ENCODE data around the gene ELOVL1.

The ELOVL1 gene

DNA sequence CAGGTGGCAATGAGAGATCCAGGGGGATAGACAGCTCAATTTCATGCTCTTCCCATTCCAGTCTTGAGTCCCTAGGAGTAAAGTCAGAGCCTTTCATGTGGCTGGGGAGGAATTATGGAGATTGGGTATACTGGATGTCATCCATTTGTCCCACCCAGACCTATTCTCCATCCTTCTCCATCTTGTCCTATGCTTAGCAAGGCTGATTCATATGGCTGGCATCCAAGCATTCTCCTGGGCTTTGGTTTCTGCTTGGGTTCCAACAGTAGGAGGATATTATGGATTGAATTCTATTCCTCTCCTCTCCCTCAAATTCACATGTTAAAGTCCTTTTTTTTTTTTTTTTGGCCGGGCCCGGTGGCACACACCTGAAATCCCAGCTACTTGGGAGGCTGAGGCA, 12.9 kb downstream of the ELOVL1 start:
- no peak for DNase-seq (ENCODE audit: low spot score)

DNA sequence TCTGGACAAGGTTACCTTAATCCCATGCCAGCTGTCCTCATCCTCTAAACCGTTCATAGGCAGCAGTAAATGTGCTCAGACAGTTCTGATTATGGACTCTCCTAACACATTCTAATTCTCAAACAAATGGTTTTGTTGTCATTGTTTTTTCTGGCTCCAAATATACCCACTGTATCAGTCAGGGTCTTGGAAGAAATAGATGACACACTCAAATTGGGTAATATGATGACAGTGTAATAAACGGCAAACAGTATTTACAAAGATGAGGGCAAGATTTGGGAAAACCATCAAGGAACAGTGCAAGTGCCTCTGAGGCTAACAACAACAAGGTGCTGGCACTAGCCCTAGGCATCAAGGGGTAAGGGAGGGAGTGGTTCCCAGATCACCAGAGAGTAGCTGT, 13.3 kb downstream of the ELOVL1 start:
- no peak for DNase-seq (ENCODE audit: low spot score)

DNA sequence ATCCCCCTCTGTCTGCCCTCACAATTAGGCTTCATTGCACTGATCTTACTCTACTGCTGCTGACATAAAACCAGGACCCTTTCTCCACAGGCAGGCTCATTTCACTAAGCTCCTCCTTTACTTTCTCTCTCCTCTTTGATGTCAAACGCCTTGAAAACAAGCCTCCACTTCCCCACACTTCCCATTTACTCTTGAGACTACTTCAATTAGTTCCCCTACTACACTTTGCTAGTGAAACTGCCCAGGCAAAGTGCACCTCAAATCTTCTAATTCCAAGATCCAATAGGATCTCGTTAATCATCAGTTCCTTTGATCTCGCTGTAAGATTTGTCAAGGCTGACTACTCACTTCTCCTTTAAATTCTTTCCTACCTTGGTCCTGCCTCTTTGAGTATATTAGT, 14.9 kb downstream of the ELOVL1 start:
- no peak for DNase-seq (ENCODE audit: low spot score)

DNA sequence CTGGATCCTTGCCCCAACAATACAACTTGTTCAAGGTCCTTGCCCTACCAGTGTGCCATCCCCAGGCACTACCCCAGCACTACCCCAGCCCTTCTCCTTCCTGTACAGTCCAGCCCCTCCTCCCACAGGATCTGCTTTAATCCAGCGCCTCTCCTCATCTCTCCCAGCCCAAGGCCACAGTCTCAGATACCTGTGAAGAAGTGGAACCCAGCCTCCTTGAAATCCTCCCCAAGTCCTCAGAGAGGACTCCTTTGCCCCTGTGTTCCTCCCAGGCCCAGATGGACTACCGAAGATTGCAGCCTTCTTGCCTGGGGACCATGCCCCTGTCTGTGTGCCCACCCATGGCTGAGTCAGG, 15.5 kb downstream of the ELOVL1 start:
- no peak for DNase-seq (ENCODE audit: low spot score)

DNA sequence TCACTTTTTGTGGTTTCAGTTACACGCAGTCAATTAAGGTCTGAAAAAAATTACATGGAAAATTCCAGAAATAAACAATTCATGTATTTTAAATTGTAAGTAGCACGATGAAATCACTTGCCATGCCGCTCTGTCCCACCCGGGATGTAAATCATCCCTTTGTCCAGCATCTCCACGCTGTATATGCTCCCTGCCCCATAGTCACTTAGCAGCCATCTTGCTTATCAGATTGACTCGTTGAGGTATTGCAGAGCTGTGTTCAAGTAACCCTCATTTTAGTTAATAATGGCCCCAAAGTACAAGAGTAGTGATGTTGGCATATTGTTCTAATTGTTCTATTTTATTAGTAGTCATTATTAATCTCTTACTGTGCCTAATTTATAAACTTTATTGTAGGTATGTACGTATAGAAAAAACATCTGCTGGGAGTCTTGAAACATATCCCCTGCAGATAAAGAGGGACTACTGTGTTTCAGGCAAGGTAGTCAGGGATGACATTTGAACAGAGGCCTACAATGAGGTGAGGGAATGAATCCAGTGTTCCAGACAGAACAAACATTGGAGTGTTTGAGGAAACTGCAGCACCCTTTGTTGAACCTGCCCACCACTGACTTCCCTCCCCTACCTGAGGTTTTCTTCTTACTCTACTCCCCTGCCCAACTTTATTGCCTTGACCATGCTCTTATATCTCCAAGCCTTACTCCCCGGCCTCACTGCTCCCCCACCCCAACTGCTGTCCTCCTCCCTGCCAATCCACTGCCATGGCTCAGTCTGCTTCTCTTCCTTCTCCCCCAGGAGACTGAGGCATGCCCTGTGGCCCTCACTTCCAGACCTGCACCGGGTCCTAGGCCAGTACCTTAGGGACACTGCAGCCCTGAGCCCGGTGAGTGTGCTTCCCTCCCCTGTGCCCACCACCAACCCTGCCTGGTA, 16.1 kb downstream of the ELOVL1 start:
- no peak for DNase-seq (ENCODE audit: low spot score)

DNA sequence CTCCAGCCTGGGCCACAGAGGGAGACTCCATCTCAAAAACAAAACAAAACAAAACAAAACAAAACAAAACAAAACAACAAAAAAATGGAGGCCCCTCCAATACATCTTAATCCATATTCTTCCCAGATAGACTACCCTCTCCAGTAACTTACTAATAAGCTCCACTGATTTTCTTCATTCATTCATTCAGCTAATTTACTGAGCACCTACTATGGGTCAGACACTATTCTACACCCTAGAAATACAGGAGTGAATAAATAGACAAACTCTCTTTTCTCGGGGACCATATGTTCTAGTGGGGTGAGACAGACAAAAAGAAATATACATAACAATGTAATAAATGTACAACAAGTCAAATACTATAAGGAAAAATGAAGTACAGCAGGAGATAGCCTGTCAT, 16.8 kb downstream of the ELOVL1 start:
- DNase-seq (ENCODE audit: low spot score): no peak

DNA sequence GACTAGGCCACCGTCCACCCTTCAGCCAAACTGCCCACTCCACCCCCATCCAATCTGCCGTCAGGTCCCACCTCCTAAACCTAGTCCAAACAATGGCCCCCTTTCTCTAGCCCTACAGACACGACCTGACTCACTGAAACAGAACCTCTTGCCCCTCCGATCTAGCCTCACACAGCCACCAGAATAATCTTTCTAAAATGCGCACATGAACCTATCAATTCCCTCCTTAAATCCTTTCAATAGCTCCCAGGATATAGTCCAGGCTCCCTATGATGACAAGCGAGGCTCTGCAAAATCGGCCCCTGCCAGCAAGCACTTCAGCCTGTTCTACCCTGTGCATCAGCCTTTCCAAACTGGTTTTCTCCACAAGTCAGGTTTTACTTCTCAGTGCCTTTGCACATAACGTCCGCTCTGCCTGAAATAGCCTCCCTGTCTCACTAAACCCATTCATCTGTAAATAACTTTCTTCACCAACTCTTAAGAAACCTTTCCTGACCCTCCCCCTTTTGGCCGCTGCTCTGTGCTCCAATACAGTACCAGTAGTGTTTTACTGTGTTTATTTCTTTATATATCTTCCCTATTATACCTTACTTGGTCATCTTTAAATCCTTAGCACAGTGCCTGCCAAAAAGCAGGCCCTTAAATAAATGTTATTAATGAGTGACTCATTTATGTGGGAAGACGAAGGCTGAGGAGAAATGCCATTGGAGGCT, 18.1 kb downstream of the ELOVL1 start:
- no peak for DNase-seq (ENCODE audit: low spot score)

DNA sequence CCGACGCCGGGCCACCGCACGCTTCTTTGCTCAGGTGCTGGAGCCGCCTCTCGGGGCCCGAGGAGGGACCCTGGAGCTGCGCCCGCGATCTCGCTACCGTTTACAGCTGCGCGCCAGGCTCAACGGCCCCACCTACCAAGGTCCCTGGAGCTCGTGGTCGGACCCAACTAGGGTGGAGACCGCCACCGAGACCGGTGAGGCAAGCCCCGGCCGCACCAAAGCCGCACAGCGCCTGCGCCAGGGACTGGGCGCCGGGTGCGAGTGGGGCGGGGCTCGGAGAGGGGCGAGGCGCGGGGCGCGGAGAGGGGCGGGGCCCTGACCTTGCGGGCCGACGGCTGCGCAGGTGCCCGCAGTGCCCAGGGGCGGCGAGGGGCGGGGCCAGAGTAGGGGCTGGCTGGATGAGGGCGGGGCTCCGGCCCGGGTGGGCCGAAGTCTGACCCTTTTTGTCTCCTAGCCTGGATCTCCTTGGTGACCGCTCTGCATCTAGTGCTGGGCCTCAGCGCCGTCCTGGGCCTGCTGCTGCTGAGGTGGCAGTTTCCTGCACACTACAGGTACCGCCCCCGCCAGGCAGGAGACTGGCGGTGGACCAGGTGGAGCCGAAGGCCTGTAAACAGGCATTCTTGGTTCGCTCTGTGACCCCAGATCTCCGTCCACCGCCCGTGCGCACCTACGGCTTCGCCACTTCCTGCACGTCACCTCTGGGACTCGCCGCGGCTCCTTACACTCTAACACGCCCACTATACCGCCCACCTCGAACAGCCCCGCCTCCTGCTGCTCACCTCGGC, 18.8 kb downstream of the ELOVL1 start:
- DNase-seq (ENCODE audit: low spot score): peak; percentile 91

DNA sequence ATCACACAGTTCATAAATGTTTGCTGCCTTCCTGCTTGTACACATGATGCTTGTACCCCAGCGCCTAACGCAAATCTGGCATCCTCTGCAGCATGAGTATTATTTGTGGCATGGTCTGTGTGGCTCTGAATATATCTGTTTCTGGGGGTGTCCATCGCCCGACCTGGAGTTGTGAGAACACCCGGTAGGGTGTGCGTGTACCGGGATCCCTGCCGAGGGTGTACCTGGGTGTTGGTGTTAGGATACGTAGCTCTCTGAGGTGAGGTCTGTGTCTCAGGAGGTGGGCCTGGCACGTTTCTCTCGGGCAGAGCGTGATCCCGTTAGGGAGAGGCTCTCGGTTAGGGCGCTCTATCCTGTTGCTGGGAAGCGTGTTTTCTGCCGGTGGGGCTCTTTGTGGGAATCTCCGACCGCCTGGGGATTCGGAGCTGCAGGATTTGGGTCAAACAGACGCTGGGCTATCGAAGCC, 19.4 kb downstream of the ELOVL1 start:
- DNase-seq (ENCODE audit: low spot score): peak; percentile 72

DNA sequence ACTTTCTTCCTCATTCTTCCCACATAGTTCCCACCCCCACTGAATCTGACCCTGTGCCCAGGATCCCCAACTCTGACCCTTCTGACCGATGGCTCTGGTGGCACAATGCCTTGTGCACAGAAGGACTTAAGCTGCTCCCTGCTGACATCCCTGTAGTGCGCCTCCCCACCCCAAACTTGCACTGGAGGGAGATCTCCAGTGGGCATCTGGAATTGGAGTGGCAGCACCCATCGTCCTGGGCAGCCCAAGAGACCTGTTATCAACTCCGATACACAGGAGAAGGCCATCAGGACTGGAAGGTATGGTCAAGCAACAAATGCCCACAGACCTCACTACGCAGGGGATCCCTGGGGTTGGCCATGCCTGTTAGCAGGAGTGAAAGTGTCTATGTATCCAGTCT, 21.2 kb downstream of the ELOVL1 start:
- DNase-seq (ENCODE audit: low spot score): no peak

DNA sequence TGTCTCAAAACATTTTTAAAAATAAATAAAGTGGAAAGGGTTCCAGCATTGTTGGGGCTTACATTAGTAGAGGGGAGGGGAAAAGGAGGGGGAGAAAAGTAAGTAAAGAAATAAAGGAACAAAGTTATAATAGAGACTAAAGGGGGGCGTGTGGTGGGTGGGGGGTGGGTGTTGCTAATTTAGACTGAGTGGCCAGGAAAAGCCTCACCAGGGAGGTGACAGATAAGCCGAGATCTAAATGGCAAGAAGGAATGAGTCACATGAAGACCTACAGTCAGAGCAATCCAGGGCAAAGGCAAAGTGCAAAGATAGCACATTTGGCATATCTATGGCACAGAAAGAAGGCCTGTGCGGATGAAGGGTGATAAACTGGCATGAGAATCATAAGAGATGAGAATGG, 22.7 kb downstream of the ELOVL1 start:
- DNase-seq (ENCODE audit: low spot score): no peak

DNA sequence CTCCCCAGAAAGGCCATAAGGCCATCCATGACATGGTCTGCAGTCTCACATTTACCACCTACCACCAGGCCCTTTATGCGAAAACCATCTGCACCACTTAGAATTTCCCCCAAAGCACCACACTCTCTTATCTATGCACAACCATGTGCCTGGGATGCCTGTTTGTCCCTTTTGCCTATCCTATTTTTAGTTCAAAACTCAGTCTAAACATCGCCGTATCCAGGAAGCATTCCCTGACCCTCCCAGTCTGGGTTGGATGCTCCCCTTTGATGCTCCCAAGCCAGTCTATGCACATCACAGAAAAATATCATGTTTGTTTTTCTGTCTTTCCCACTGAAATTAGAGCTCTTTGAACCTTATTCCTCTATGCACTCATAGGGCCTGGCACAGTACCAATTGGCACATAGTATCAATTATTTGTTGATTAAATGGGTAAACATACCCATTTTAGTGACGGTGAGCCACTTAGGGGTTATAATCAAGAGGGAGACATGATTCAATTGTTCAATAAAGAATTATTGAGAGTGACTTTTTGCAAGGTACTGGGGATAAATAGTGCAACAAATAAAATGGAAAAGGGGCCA, 23.5 kb downstream of the ELOVL1 start:
- no peak for DNase-seq (ENCODE audit: low spot score)

DNA sequence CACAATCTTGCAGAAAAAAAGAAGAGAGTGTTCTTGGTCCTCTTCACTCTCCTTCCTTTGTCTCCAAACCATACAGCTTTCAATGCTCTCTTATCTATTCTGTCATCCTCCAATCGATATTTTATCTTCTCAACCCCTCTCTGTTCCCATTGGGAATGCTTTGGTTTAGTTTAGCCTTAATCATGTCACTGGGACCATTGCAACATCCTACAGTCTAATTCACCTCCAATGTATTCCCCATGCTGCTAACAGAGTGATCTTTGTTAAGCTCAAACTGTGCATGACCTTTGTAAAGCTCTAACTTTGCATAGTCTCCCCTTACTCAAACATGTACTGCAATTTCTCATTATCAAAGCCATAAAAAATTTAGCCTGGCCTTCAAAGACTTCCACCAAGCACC, 27.3 kb downstream of the ELOVL1 start:
- DNase-seq (ENCODE audit: low spot score): no peak

DNA sequence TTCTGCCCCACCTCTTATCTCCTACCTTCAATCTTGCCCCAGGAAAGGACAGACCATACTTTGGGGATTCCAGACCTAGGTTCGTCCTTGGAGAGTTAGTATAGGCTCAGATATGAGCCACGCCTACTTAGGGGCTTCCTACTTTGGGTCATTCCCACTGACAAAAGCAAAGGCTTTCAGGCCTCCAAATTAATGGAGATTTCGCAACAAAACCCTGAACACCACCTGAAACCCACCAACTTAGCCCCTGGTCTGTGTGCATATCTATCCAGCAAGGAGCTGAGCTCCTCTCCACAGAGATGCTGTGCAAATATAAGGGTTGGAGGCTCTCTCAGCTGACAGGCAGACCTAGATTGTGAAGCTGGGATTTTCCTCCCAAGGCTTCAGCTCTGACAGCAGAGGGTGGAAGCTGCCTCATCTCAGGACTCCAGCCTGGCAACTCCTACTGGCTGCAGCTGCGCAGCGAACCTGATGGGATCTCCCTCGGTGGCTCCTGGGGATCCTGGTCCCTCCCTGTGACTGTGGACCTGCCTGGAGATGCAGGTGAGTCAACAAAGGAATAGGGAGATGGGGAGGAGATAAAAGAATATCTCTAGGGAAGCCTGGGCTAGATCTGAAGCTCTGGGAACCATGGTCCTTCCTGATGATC, 28.1 kb downstream of the ELOVL1 start:
- DNase-seq (ENCODE audit: low spot score): no peak

DNA sequence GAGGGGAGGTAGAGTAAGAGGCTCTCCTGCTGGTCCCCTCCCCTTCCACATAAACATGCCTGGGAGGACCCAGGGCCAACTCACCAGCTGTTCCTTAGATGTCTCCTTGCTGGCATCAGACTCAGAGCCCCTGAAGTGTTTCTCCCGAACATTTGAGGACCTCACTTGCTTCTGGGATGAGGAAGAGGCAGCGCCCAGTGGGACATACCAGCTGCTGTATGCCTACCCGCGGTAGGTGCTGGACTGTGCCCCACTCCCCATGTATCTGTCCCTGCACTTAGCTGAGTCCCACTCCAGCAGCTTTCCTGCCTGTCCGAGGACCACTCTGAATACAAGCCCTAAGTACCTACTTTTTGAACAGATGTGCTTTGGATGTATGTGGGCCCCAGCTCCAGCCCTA, 29.8 kb downstream of the ELOVL1 start:
- no peak for DNase-seq (ENCODE audit: low spot score)

DNA sequence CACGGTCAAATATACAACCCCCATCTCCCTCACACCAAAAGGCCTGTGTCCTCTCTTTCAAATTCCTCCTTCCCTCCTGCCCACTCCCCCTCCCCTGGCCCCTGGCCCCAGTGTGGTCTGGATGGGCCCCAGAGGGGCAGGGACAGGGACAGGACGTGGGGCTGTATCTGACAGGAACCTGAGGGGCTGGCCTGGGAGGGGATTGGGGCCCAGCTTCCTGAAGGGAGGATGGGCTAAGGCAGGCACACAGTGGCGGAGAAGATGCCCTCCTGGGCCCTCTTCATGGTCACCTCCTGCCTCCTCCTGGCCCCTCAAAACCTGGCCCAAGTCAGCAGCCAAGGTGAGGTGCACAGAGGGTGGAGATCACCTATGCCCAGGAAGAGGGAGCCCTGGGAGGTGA, 30.2 kb downstream of the ELOVL1 start, which contains the start of gene MPL:
Gene MPL, plus strand, starts transcription at position 231 of the 400 bp plus-strand sequence. Its CDS starts 31 bp downstream, at position 262.
- no peak for DNase-seq (ENCODE audit: low spot score)

DNA sequence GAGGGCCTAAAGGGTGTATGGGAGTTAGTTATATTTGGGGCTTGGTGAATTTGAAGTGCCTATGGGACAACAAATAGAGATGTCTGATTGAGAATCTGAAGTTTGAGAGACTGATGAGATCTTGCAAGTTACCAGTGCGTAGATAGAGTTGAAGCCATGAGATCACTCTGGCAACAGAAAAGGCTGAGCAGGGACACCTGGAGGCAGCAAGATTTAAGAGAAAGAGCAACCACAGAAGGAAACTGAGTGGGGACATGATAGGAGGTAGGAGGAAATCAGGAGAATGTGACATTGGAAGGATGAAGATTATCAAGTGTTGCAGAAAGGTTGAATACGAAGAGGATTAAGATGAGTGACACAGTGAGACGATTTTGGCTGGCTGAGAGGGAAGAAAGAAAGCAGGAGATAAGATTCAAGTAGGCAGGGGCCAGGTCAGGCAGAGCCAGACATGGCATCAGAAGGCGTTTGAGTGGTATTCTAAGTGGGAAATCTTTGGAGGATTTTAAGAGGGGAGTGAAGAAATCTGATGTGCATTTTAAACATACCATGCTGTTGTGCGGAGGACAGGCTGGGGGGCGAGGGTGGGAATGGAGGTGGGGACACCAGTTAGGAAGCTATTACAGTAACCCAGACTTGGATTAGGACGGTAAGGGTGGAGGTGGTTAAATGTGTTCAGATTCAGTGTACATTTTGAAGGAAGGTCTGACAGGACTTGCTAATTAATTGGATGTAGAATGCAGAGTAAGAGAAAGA, 33.2 kb downstream of the ELOVL1 start:
- no peak for DNase-seq (ENCODE audit: low spot score)

DNA sequence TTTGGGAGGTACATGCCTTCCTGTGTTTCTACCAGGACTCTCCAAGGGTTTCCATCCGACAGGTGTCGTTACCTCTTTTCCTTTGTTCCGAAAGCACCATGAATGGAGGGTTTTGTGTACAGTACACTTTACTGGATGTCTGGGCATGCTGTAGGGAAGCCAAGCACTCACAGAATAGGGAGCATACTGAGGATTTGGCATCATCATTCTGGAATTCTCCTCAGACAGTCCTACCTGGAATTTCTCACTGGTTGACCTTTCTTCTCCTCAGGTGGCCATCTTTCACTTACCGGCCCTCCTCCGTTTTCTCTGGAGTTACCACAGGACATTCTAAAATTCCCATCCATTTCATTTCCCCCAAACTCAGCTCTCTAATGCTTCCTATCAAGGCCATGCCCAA, 36.1 kb downstream of the ELOVL1 start:
- DNase-seq (ENCODE audit: low spot score): no peak

DNA sequence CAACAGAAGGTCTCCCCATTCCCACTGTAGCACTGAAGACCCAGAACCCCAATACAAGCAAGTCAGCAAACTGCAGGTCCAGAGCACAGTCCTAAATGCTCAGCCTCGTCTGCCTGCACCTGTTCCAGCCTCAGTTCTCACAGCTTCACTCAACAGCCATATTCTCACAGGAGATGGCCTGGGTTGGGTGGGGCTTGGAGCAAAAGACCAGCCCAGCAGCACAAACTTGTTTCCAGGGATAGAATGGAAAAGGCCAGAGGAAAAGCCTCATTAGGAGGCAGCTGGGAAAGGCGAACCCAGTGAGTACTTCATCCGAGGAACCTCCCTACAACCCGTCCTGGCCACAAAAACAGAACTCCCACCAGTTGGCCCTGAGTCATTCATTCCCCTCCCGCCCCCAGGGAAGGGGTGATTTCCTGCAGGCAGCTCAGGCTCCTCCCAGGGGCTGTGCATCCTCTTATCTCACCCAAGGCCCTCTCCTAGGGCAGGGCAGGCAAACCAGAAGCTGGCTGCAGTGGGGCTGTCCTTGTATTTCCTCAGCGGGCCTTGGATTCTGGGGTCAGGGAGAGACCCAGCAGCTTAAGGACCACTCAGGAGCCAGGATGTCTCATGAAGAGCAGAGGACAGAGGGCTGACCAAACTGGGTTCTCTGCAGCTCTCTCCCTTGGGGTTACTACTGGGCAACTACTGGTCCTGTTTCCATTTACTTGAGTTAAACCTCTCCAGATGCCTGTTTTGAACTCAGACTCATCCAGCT, 37.6 kb downstream of the ELOVL1 start:
- DNase-seq (ENCODE audit: low spot score): peak; percentile 62

Measured in SW480 (cell line).